Measurements from ENCODE around the gene KRT32. TPM values are rescaled to one million over a fixed set of nuclear protein-coding genes. Genes with fewer than 3 reads are reported as not detected.
A peak's percentile ranks its signal among the peaks of the same experiment; 100 is the strongest.

KRT32 gene
- total RNA-seq, 1 donor from 2014 or later: not detected

DNA sequence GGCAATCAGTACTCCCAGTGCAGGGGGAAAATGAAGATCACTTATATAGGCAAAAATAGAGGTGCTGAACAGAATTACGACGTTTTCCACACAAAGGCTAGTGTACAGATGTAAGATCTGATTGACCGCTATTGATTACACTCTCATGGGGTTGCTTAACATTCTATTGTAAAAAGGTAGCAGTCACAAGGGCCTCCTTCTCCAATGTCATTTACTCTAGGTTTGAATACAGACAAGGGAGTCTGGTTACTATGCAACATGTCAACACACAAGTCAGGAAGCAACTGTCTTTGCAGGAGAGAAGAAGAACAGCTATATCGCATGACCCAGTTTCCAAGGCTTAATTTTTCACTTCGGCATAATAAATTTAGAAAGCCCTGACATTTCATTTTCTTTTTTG, 50.7 kb downstream of the KRT32 start:
- TF ChIP-seq, protein P1, sequence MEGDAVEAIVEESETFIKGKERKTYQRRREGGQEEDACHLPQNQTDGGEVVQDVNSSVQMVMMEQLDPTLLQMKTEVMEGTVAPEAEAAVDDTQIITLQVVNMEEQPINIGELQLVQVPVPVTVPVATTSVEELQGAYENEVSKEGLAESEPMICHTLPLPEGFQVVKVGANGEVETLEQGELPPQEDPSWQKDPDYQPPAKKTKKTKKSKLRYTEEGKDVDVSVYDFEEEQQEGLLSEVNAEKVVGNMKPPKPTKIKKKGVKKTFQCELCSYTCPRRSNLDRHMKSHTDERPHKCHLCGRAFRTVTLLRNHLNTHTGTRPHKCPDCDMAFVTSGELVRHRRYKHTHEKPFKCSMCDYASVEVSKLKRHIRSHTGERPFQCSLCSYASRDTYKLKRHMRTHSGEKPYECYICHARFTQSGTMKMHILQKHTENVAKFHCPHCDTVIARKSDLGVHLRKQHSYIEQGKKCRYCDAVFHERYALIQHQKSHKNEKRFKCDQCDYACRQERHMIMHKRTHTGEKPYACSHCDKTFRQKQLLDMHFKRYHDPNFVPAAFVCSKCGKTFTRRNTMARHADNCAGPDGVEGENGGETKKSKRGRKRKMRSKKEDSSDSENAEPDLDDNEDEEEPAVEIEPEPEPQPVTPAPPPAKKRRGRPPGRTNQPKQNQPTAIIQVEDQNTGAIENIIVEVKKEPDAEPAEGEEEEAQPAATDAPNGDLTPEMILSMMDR (conservative IDR thresholded peaks at IDR 0.05; ENCODE audit: low read depth, low read length): no peak
- H3K4me3 ChIP-seq (ENCODE audit: low read depth, low read length): no peak overlapping the region
- DNase-seq (ENCODE audit: low read depth): no peak

GRCh38 chr17:41415833-41416335, 51.3 kb downstream of the KRT32 start:
- TF ChIP-seq, protein P1 (conservative IDR thresholded peaks at IDR 0.05; ENCODE audit: low read depth, low read length): no peak
- DNase-seq (ENCODE audit: low read depth): peak; percentile 78
- H3K4me3 ChIP-seq (ENCODE audit: low read depth, low read length): no peak overlapping the region

- no peak overlapping the region for H3K4me3 ChIP-seq (ENCODE audit: low read depth, low read length)
- TF ChIP-seq, protein P1 (conservative IDR thresholded peaks at IDR 0.05; ENCODE audit: low read depth, low read length): no peak
- DNase-seq (ENCODE audit: low read depth): no peak
Measured at GRCh38 chr17:41415411-41415810, 51.8 kb downstream of the KRT32 start.

DNA sequence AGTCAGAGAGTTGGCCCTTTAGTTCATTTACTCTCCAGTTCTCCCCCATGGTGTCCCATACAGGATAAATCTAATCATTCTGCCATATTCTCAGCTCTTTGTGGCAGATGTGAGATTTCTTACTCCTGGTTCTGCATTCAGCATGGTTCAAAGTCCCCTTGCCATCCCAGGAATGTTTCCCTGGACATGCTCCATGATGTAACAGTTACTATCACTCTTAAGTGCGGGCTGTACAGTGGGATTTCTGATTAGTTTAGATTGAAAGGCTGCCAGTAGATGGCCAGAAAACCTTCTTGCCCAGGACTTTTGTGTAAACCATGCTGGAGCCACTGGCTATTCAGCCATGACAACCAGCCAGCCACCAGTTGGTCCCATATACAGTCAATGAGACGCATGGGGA, 53.2 kb downstream of the KRT32 start:
- no peak overlapping the region for H3K4me3 ChIP-seq (ENCODE audit: low read depth, low read length)
- TF ChIP-seq, protein P1 (conservative IDR thresholded peaks at IDR 0.05; ENCODE audit: low read depth, low read length): no peak
- no peak for DNase-seq (ENCODE audit: low read depth)

DNA sequence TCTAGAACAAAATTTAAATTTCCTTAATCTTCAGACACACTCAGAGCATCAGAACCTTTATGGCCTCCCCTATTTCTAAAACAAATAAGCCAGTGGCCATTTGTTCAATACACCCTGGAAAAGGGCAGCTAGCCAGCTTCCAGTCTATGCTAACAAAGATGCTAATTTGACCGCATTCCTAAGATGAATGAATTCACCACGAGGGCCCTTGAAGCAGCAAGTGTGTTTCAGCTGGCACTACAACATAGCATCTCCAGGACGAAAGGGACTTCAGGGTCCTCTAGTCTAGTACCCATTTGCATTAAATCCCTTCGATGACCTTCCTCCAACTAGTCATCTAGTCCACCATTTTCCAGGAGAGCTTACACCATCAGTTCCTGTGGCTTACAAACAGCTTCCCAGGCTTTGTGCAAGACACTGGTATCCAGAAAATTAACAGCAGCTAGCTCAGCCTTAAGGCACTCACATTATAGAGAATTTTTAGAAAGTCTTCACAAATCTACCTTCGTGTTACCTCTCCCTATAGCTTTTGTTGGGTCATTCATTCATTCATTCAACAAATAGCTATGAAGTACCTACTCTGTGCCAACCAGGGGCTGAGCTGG, 53.7 kb downstream of the KRT32 start:
- no peak for DNase-seq (ENCODE audit: low read depth)

GRCh38 chr17:41411072-41411840, 55.9 kb downstream of the KRT32 start:
- TF ChIP-seq, protein P1 (conservative IDR thresholded peaks at IDR 0.05; ENCODE audit: low read depth, low read length): no peak
- H3K4me3 ChIP-seq (ENCODE audit: low read depth, low read length): no peak overlapping the region
- DNase-seq (ENCODE audit: low read depth): no peak

More for the DNA sequence above, 53.7 kb downstream of the KRT32 start:
- TF ChIP-seq, protein P1 (conservative IDR thresholded peaks at IDR 0.05; ENCODE audit: low read depth, low read length): no peak
- no peak overlapping the region for H3K4me3 ChIP-seq (ENCODE audit: low read depth, low read length)

Other genes with a start within 250 kb of the KRT32 start
- gene KRTAP9-2, start 240.7 kb downstream of the KRT32 start, total RNA-seq: not detected in 2 replicates
- not detected in 2 replicates for gene KRTAP9-3, start 234.9 kb downstream of the KRT32 start, total RNA-seq
- gene KRTAP9-8, start 229.4 kb downstream of the KRT32 start, total RNA-seq: not detected in 2 replicates
- not detected in 2 replicates for gene KRTAP9-4, start 217.7 kb downstream of the KRT32 start, total RNA-seq
- not detected in 2 replicates for gene KRTAP9-9, start 212.0 kb downstream of the KRT32 start, total RNA-seq
- not detected in 2 replicates for gene KRTAP9-6, start 202.0 kb downstream of the KRT32 start, total RNA-seq
- gene KRTAP9-7, start 191.7 kb downstream of the KRT32 start, total RNA-seq: not detected in 2 replicates
- not detected in 2 replicates for gene KRTAP29-1, start 164.5 kb downstream of the KRT32 start, total RNA-seq
- gene KRTAP16-1, start 158.1 kb downstream of the KRT32 start, total RNA-seq: not detected in 2 replicates
- not detected in 2 replicates for gene KRTAP17-1, start 151.7 kb downstream of the KRT32 start, total RNA-seq
- not detected in 2 replicates for gene KRT33A, start 116.6 kb downstream of the KRT32 start, total RNA-seq
- gene KRT33B, start 97.6 kb downstream of the KRT32 start, total RNA-seq: 0.29 TPM in 2 replicates
- 4.2 and 15.1 TPM in 2 replicates for gene KRT34, start 85.1 kb downstream of the KRT32 start, total RNA-seq
- not detected in 2 replicates for gene KRT31, start 69.8 kb downstream of the KRT32 start, total RNA-seq
- not detected in 2 replicates for gene KRT37, start 42.8 kb downstream of the KRT32 start, total RNA-seq
- gene KRT38, start 26.4 kb downstream of the KRT32 start, total RNA-seq: not detected in 2 replicates
- gene KRT35, start 13.8 kb upstream of the KRT32 start, total RNA-seq: not detected in 2 replicates
- not detected in 2 replicates for gene KRT36, start 22.5 kb upstream of the KRT32 start, total RNA-seq
- gene KRT13, start 38.2 kb upstream of the KRT32 start, total RNA-seq: 1.0 and 2.0 TPM in 2 replicates
- gene KRT15, start 51.5 kb upstream of the KRT32 start, total RNA-seq: 4.6 and 15.6 TPM in 2 replicates
- 1,090 and 2,137 TPM in 2 replicates for gene KRT19, start 60.9 kb upstream of the KRT32 start, total RNA-seq
- gene KRT9, start 104.7 kb upstream of the KRT32 start, total RNA-seq: not detected in 2 replicates
- not detected in 2 replicates for gene KRT14, start 119.5 kb upstream of the KRT32 start, total RNA-seq
- 2.0 and 4.3 TPM in 2 replicates for gene KRT16, start 145.4 kb upstream of the KRT32 start, total RNA-seq
- 20.8 and 88.8 TPM in 2 replicates for gene KRT17, start 157.2 kb upstream of the KRT32 start, total RNA-seq
- gene EIF1, start 221.5 kb upstream of the KRT32 start, total RNA-seq: 59.0 and 86.7 TPM in 2 replicates
- not detected in 2 replicates for gene GAST, start 244.9 kb upstream of the KRT32 start, total RNA-seq